Neural cell (in vitro differentiated cells): ENCODE measurements around the gene COL1A1. TPM values are rescaled to one million over a fixed set of nuclear protein-coding genes. Genes with fewer than 3 reads are reported as not detected.

ENCODE experiments used
- H2AFZ ChIP-seq: fragments of 200-600, 300-800 bp; sonication (generic), shearing (Covaris generic); 2 replicates; pipeline ENCODE4 v1.6.0; 2014; ENCODE audit warnings: low read depth, mild to moderate bottlenecking, antibody characterized with exemption, low read length, moderate library complexity
- H3F3A ChIP-seq: fragments of 200-600 bp; shearing (Covaris generic); 2 replicates; pipeline ENCODE4 v1.6.1; 2016; ENCODE audit warnings: mild to moderate bottlenecking, moderate library complexity, mixed read lengths, antibody characterized with exemption, low read length; ENCODE audit not compliant: insufficient read depth, poor library complexity, severe bottlenecking
- H3K27ac ChIP-seq: fragments of 200-600, 300-800 bp; sonication (generic), shearing (Covaris generic); 2 replicates; pipeline ENCODE4 v1.5.1; 2014; ENCODE audit warnings: mild to moderate bottlenecking, low read length, moderate library complexity
- H3K27me3 ChIP-seq: fragments of 300-800, 200-600 bp; sonication (generic), shearing (Covaris generic); 2 replicates; pipeline ENCODE4 v1.6.0; 2014; ENCODE audit warnings: mild to moderate bottlenecking, low read depth, low read length, moderate library complexity; ENCODE audit not compliant: insufficient read depth
- H3K36me3 ChIP-seq: fragments of 300-800, 200-600 bp; sonication (generic), shearing (Covaris generic); 2 replicates; pipeline ENCODE4 v1.5.1; 2014; ENCODE audit warnings: mild to moderate bottlenecking, antibody characterized with exemption, low read length, moderate library complexity; ENCODE audit not compliant: insufficient read depth
- H3K4me2 ChIP-seq: fragments of 300-800, 200-600 bp; sonication (generic), shearing (Covaris generic); 2 replicates; pipeline ENCODE4 v1.6.0; 2014; ENCODE audit warnings: mild to moderate bottlenecking, low read length
- H3K4me3 ChIP-seq: fragments of 300-800, 200-600 bp; sonication (generic), shearing (Covaris generic); 2 replicates; pipeline ENCODE4 v1.5.1; 2014; ENCODE audit warnings: mild to moderate bottlenecking, low read length, moderate library complexity
- H3K79me2 ChIP-seq: fragments of 200-600 bp; shearing (Covaris generic); replicated peaks from 2 replicates; pipeline ENCODE4 v1.6.0; 2014; ENCODE audit warnings: mild to moderate bottlenecking, low read length, moderate library complexity; ENCODE audit not compliant: insufficient read depth
- H3K9ac ChIP-seq: fragments of 300-800, 200-600 bp; sonication (generic), shearing (Covaris generic); 2 replicates; pipeline ENCODE4 v1.6.1; 2016; ENCODE audit warnings: mild to moderate bottlenecking, low read length, mixed read lengths
- H3K9me2 ChIP-seq: fragments of 200-600 bp; shearing (Covaris generic); 2 replicates; pipeline ENCODE4 v1.6.1; 2016; ENCODE audit warnings: mild to moderate bottlenecking, low read length, mixed read lengths; ENCODE audit not compliant: insufficient read depth
- H3K9me3 ChIP-seq: fragments of 200-600, 300-800 bp; sonication (generic), shearing (Covaris generic); 2 replicates; pipeline ENCODE4 v1.6.1; 2016; ENCODE audit warnings: mild to moderate bottlenecking, mixed run types, low read length, moderate library complexity, mixed read lengths
- H4K20me1 ChIP-seq: fragments of 200-600 bp; shearing (Covaris generic); 2 replicates; pipeline ENCODE4 v1.6.1; 2016; ENCODE audit warnings: mild to moderate bottlenecking, mixed run types; ENCODE audit not compliant: insufficient read depth
- CTCF ChIP-seq: fragments of 450-650 bp; IDR thresholded peaks from 2 replicates; pipeline ENCODE4 v1.5.1; 2014; ENCODE audit warnings: antibody characterized with exemption, mild to moderate bottlenecking, moderate library complexity; ENCODE audit not compliant: poor library complexity, severe bottlenecking
- EP300 ChIP-seq: fragments of 450-650 bp; conservative IDR thresholded peaks from 2 replicates; pipeline ENCODE4 v1.6.1; 2014; ENCODE audit warnings: antibody characterized with exemption, mild to moderate bottlenecking, moderate library complexity; ENCODE audit not compliant: poor library complexity, severe bottlenecking
- EZH2 ChIP-seq: fragments of 200-600, 300-800 bp; shearing (Covaris generic), sonication (generic); IDR thresholded peaks from 2 replicates; pipeline ENCODE4 v1.6.1; 2014; ENCODE audit warnings: antibody characterized with exemption, low read length, borderline replicate concordance, mild to moderate bottlenecking; ENCODE audit not compliant: insufficient read depth, poor library complexity, severe bottlenecking
- MXI1 ChIP-seq: fragments of 450-650 bp; conservative IDR thresholded peaks from 2 replicates; pipeline ENCODE4 v1.6.1; 2014; ENCODE audit warnings: antibody characterized with exemption, mild to moderate bottlenecking; ENCODE audit not compliant: poor library complexity, severe bottlenecking
- POLR2AphosphoS5 ChIP-seq: IDR thresholded peaks from 2 replicates; pipeline ENCODE4 v1.6.1; 2012
- RAD21 ChIP-seq: fragments of 450-650 bp; conservative IDR thresholded peaks from 2 replicates; pipeline ENCODE4 v1.6.1; 2014; ENCODE audit warnings: antibody characterized with exemption, mild to moderate bottlenecking, moderate library complexity
- REST ChIP-seq: IDR thresholded peaks from 2 replicates; pipeline ENCODE4 v1.6.1; 2012; ENCODE audit warnings: borderline replicate concordance
- SMC3 ChIP-seq: fragments of 450-650 bp; conservative IDR thresholded peaks from 2 replicates; pipeline ENCODE4 v1.6.1; 2014; ENCODE audit warnings: antibody characterized with exemption, mild to moderate bottlenecking, moderate library complexity; ENCODE audit not compliant: poor library complexity
- TAF1 ChIP-seq: IDR thresholded peaks from 2 replicates; pipeline ENCODE4 v1.6.1; 2012; ENCODE audit warnings: low read depth
- polyA plus RNA-seq: library from polyadenylated mRNA; depleted of rRNA; stranded (reverse); fragments of >200 nt; gene quantifications from 2 replicates; pipeline ENCODE4 v1.2.3, GENCODE V29; 2014

Gene COL1A1
- polyA plus RNA-seq, 1 donor from 2014 or later = 0.14 TPM

- H3K27me3 ChIP-seq = peaks cover 42% of the 10 kb centered on the region
- H4K20me1 ChIP-seq = no peaks in the 10 kb centered on the region
- no peaks in the 10 kb centered on the region for H3K9me2 ChIP-seq
- no peaks in the 10 kb centered on the region for H3K9me3 ChIP-seq
- H3K4me2 ChIP-seq = no peak overlapping the region
- no peak overlapping the region for H3K9ac ChIP-seq
- no peak overlapping the region for H3K4me3 ChIP-seq
- H3K79me2 ChIP-seq = no peaks in the 10 kb centered on the region
- no peaks in the 10 kb centered on the region for H3K36me3 ChIP-seq
- no peak overlapping the region for H2AFZ ChIP-seq
- H3F3A ChIP-seq = no peaks in the 10 kb centered on the region
- no peak for TF ChIP-seq CTCF
- H3K27ac ChIP-seq = no peak overlapping the region
These were observed 2.1 kb downstream of the COL1A1 start for GRCh38 chr17:50199211-50199802.

- Histone ChIP-seq H3K4me3 (no peak overlapping the region), H3K9me3 (no peaks in the 10 kb centered on the region), H3K36me3 (no peaks in the 10 kb centered on the region), H3K27ac (no peak overlapping the region), H3K79me2 (no peaks in the 10 kb centered on the region), H3K27me3 (peaks cover 39% of the 10 kb centered on the region), H4K20me1 (no peaks in the 10 kb centered on the region), H2AFZ (no peak overlapping the region), H3K4me2 (no peak overlapping the region), H3K9me2 (no peaks in the 10 kb centered on the region), H3K9ac (no peak overlapping the region), H3F3A (no peaks in the 10 kb centered on the region)
- TF ChIP-seq EP300 (no peak), EZH2 (no peak), CTCF (peak; percentile 54), MXI1 (no peak), REST (no peak), TAF1 (no peak), SMC3 (peak; percentile 60), POLR2AphosphoS5 (no peak), RAD21 (peak; percentile 51)
These were observed 3.3 kb downstream of the COL1A1 start for GRCh38 chr17:50198026-50198669.
